ENCODE measurements around the gene SERINC2.
A peak's percentile ranks its signal among the peaks of the same experiment; 100 is the strongest.
"Not testable (repeated sequence)": the region's sequence is repeated elsewhere in the genome, so short reads cannot be mapped to it uniquely, and the experiment has no call there.

The SERINC2 gene

DNA sequence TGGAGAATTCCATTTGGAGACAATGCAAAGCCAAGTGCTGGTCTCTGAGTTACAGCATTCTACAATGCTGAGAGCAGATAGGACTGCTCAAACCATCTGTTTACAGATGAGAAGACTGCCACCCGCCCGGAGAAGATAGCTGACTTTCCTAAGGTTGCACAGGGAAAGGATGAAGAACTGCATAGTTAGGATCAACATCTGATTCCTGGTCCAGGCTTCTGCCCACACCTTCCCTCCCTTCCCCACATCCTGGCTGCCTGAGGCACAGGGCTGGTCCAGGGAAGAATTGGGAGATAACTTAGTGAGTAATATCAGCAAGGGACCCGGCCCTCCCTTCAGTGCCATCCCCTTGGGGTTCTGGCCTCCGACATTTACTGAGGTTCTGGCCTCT, 2.0 kb downstream of the SERINC2 start:
- DNase-seq (ENCODE audit: low spot score), result no peak

DNA sequence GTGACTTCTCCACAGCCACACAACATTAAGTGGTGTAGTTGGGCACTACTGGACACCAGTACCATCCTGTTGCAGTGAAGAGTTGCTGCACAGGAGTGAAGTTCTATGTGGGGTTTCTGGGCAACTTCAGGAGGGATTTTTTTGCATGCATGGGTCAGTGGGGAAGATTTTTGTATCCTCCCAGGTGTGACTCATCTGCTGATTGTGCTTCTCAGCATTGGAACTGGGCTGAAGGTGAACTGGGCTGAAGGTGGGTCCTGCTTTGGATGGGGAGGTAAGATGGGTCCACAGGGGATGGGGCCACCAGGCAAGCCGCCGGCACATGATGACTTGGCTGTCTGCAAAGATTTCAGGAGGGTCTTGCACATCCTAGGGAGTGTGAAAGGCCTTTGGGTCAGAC, 2.6 kb downstream of the SERINC2 start:
- DNase-seq (ENCODE audit: low spot score), result no peak

DNA sequence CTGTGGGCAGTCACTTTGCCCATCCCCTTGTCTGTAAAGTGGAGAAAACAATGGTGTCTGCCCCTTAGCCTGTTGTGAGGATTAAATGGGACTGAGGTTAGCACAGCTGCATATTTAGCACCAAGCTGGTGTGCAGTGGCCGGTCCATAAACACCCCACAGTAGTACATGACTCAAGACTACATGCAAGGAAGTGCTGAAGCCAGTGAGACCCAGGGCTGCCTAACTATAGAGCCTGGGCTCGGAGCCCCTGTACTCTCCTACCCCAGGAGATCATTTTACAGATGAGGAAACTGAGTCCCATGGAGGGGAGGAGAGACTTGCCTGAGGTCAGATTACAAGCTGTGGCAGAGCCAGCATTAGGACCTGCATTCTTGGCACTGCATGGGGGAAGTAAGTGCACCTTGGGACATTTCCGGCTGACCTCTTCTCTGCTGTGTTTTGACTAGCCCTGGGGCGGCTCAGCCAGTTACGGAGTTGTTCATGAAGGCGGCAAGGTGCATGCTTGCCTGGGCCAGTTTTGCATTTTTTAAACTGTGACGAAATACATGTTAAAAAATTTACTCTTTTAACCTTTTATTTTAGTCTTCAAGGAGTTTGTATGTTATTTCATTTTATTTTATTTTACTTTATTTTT, 3.2 kb downstream of the SERINC2 start:
- DNase-seq (ENCODE audit: low spot score), result no peak

DNA sequence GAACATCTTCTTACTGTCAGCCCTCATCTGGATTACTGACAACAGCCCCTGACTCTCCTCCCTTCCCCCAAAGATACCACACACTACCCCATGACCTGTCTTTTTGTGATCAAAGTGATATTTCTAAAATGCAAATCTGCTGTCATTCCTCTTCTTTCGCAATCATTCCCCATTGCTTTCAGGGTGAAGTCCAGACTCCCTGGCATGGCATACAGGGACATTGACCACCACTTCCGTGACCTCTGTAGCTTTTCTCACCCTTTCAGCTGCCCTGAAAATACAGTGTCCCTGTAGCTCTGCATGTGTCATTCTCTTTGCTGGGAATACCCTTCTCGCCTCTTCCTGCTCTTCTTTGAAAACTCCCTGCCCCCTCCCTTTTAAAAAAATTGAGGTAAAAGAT, 4.1 kb downstream of the SERINC2 start:
- DNase-seq (ENCODE audit: low spot score), result no peak

DNA sequence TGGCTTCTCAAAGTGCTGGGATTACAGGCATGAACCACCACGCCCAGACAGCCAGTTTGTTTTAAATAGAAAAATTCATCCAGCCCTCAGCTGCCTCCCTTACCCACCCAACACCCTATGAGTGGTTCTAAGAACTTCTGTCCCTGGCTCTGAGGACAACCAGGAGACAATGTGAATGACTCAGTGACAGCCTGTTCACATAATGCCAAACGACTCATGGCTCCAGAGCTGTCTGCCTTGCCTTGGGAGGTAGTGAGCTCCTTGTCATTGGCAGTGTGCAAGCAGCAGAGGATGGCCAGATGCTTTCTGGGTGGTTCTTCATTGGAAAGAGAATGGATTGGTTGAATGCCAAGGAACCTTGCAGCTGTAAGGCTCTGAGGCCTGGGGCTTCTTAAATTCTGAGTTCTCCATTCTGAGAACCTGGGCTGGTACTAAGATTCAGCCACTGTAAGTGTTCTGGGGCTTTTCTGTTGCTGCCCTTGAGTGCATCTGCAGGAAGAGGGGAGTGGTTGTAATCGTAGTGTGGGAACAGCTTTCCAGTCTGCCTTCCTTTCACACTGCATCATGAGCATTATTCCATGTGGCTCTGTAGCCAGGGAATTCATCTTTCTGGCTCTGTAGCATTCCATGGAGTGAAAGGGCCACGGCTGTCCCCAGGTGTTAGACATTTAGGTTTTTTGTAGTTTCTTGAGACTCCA, 5.8 kb downstream of the SERINC2 start:
- DNase-seq (ENCODE audit: low spot score), result no peak

DNA sequence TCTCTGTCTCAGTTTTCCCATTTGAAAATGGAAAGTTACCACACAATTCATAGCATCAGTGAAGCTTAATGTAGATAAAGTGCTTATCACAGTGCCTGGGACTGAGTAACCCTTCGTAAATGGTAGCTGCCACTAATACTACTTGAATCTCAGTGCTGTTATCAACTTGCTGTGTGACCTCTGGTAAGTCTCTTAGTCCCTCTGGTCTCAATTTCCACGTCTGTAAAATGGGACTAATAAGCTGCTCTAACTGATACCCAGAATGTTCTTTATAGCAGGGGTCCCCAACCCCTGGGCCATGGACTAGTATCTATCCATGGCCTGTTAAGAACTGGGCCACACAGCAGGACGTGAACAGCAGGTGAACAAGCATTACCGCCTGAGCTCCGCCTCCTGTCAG, 7.7 kb downstream of the SERINC2 start:
- DNase-seq (ENCODE audit: low spot score), result no peak

DNA sequence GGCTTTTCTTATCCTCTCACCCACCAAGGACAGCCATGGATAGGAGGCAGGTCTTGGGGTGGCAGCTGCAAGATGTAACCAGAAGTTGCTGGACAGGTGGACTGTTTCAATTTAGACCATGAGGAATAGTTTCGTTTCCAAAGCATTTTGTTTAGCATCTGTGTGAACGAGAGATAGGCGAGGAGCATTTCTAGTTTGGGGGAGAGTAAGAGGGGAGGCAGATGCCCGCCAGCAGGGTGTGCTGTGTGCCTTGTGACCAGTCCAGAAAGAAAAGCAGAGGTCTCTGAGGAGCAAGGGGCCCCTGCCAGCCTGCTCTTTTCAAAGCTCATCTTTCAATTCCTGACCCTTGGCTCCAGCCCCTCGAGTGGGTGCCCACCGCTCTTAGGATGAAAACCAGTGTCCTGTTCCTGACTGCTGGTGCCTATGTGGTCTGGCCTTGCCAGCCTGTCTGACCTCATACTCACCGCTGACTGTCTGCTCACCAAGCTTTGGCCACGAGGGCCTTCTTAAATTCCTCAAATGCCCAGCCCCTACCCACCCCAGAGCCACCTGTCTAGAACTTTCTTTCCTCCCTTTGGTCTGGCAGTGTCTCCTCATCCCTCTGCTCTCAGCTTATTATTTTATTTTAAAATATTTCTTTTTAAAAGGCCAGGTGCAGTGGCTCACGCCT, 8.5 kb downstream of the SERINC2 start:
- no peak for DNase-seq (ENCODE audit: low spot score)

DNA sequence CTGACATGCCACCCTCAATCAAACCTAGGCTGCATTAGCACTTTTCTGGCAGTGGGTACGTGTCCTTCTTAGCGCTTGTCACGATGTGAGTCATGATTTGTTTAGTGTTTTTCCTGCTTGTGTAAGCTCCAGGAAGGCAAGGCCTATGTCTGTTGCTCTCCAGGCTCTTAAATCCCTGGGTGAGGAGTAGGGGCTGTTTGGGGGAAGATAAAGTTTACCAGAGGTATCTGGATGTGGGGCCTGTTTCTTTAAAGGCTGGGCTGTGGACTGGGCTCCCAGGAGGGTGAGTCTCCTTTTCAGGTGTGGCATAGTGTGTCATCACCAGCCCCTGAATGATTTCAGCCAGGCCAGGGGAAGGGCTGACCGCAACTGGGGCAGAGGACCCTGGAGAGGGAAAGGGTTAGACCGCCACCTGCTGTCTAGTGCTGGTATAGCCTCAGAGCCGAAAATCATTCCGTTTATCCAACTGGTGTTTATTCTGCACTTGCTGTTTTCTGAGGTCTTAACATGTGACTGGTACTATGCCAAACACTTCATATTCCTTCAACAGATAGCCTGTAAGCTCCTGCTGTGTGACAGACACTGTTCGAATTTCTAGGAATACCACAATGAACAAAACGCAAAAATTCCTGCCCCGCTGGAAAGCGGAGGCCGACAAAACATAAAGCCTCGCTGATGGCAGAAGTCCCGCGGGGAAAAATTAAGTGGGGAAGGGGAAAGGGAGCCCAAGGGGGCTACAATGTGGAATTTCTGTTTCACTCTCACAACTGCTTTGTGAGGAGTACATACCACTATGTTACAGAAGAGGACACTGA, 9.7 kb downstream of the SERINC2 start:
- peak; percentile 76 for DNase-seq (ENCODE audit: low spot score)

DNA sequence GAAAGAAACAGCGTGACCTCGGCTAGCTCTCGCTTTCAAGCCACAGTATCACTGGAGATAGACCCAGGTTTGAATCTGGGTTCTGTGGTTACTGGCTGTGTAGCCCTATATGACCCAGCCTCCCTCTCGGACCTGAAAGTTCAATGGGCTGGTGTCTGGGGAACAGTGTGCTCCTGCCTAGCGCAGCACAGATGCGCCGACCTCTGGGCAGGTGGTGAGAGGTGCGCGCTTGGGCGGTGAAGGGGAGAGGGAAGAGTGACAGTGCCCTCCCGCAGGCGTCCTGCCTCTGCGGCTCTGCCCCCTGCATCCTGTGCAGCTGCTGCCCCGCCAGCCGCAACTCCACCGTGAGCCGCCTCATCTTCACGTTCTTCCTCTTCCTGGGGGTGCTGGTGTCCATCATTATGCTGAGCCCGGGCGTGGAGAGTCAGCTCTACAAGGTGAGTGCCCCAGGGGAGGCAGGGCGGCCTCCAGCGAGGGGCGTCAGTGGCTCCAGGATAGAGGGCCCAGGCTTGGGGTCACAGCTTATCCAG, 10.5 kb downstream of the SERINC2 start:
- no peak for DNase-seq (ENCODE audit: low spot score)

DNA sequence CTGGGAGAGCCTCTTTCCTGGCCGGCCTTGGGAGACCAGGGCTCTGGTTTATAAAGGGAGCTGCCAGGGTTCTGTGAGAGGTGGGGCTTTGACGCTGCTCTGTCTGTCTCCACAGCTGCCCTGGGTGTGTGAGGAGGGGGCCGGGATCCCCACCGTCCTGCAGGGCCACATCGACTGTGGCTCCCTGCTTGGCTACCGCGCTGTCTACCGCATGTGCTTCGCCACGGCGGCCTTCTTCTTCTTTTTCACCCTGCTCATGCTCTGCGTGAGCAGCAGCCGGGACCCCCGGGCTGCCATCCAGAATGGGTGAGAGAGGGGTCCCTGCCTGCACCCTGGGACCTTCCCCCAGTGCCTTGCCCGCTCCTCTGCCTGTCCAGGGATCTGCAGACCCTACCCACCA, 11.6 kb downstream of the SERINC2 start:
- DNase-seq (ENCODE audit: low spot score), result no peak

DNA sequence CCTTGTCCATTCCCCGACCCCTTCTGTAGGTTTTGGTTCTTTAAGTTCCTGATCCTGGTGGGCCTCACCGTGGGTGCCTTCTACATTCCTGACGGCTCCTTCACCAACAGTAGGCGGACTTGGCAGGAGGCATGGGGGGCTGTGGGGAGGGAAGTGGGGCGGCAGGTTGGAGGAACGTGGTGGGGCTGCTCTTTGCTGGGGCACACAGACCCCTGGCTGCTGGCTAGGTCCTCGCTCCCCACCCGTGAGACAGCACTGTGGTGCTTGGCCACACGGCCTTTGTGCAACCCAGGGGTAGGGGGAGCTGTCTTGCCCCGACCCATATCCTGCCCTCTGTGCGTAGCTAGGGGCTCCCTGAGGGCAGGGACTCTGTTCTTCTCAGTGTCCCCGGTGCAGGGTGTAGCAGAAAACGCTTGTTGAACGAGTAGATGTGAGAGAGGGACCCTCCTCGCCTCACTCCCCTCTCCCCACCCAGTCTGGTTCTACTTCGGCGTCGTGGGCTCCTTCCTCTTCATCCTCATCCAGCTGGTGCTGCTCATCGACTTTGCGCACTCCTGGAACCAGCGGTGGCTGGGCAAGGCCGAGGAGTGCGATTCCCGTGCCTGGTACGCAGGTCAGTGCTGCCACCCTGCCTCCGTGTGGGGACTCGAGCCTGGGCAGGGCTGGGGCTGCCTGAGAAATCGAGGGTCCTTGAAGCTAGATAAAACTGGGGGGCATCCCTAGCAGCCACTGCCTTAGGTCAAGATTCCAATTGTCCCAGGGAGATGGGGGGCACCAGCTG, 12.5 kb downstream of the SERINC2 start:
- DNase-seq (ENCODE audit: low spot score), result no peak

DNA sequence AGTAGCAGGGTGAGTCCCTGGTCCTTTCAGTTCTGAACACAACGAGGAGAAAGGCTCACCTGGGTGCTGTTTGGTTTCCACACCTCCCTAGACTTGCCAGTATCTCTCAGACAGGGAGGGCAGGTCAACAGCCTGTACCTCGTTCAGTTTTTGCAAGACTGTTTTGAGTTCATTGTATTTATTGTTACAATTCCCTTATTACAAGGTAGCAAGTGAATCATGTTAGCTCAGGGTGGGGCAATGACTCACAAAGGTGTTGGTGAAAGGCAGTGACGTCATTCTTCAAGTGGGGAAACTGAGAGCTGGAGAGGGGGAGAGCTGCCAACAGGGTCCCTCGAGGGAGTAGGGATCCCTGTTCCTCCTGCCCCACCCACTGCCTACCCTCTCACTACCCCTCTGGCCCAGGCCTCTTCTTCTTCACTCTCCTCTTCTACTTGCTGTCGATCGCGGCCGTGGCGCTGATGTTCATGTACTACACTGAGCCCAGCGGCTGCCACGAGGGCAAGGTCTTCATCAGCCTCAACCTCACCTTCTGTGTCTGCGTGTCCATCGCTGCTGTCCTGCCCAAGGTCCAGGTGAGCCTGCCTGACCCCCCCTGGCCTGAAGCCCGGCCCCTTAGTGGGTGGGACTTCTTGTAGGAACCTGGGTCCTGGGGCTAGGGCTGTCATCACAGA, 13.4 kb downstream of the SERINC2 start:
- DNase-seq (ENCODE audit: low spot score), result no peak

DNA sequence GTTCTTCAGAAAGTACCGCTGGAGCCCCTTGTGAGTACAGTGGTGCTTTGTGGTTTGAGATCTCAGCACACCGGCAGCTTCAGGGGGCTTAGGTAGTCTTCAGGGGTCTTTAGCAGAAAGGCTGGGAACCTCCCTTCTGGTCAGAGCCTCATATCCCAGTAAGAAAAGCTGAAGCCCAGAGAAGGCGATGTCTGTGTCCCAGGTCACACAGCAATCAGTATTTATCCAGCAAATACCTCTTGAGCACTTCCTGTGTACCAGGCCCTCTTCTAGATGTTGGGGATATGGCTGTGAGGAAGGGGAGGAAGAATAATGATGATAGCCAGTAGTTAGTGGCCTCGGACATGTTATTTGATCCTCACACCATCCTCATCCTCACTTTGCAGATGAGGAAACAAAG, 14.3 kb downstream of the SERINC2 start:
- DNase-seq (ENCODE audit: low spot score), result no peak

DNA sequence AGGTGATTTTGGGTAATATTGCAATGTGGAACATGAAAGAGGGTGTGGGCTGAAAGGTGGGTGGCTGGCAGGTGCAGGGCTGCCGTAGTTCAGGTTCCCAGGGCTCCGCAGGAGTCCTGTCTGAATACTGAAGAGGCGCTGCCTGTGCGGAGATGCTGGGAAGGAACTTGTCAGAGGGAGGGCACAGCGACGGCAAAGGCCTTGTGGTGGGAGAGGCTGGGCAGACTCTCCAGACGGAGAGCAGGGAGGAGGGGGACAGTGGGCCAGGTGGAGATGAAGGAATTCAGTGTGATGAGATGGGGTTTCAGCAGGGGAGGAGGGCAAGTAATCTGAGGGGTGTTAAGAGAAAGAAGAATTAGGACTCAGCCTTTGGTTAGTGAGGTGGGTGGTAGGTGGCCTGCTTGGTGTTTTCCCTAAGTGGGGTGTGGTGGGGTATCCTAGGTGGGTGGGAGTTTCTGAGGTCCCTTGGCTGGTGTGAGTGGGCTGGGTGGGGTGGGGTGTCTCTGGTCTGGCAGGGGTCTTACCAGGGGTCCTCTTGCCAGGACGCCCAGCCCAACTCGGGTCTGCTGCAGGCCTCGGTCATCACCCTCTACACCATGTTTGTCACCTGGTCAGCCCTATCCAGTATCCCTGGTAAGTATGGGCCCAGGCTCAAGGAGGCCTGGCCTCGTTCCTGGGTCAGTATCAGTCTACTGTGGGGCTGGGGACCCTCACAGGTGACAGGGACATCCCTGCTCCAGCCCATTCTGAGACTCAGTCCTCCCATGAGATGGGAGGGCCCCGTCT, 15.6 kb downstream of the SERINC2 start:
- DNase-seq (ENCODE audit: low spot score), result no peak

DNA sequence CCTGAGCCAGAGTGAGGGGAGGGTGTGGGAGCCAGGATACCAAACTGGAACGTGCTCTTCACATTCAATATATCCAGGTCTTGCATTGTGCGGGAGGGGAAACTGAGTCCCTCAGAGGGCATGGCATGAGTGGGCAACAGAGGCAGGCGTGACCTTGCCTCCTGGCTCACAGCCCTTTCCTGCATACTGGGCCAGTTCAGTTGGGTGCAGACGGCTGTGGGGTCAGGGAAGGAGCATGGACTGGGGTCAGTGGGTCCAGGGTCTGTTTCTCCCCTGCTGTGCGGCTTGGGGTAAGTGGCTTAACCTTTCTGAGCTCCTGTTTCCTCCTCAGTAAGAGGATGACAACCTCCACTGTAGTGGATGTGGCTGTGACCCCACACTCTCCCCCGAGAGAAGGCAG, 16.6 kb downstream of the SERINC2 start:
- DNase-seq (ENCODE audit: low spot score), result no peak

DNA sequence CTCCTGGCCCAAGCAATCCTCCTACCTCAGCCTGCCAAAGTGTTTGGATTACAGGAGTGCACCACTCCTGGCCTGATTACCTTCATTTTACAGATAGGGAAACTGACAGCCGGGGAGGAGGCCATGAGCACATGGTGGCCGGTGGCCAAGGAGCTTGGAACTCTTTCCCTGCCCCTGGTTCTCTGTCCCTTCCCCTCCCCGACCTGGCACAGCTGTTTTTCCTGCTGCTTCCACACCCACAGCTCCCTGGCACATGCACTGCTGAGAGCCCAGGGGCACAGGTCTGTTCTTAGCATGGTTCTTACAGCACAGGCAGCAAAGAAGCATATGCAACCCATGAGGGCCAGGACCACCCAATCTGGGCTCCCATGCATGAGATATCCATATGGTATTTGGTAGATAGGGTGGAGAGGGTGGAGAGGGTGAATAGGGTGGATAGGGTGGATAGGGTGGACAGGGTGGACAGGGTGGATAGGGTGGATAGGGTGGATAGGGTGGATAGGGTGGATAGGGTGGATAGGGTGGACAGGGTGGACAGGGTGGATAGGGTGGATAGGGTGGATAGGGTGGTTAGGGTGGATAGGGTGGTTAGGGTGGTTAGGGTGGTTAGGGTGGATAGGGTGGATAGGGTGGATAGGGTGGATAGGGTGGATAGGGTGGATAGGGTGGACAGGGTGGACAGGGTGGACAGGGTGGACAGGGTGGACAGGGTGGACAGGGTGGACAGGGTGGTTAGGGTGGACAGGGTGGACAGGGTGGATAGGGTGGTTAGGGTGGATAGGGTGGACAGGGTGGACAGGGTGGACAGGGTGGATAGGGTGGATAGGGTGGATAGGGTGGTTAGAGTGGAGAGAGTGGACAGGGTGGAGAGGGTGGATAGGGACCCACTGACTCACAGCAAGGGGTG, 18.6 kb downstream of the SERINC2 start:
- not testable (repeated sequence) for DNase-seq (ENCODE audit: low spot score)

DNA sequence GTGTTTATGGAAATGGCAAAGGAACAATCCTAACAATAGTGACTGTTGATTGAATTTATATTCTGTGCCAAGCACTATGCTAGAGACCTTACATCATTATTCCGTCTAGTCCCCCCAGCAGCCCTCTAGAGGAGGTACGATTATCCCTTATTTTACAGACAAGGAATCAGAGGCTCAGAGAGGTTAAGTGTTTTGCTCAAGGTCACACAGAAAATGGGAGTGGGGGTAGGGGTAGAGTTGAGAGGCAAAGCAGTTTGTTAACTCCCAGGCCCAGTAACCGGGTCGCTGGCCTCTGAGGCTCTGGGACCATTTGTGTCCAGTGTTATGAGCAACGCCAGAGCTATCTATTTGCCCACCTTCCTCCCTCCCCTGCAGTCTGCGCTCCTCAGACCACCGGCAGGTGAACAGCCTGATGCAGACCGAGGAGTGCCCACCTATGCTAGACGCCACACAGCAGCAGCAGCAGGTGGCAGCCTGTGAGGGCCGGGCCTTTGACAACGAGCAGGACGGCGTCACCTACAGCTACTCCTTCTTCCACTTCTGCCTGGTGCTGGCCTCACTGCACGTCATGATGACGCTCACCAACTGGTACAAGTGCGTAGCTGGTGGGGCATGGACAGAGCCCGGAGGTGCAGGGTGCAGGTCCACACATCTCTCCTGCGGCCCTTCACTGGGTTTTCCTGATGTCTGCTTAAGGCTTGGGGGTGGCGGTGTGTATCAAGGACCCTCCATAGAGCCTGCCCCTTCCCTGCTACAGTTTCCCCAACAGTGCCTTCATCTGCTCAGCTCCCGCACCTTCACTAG, 19.8 kb downstream of the SERINC2 start:
- no peak for DNase-seq (ENCODE audit: low spot score)

DNA sequence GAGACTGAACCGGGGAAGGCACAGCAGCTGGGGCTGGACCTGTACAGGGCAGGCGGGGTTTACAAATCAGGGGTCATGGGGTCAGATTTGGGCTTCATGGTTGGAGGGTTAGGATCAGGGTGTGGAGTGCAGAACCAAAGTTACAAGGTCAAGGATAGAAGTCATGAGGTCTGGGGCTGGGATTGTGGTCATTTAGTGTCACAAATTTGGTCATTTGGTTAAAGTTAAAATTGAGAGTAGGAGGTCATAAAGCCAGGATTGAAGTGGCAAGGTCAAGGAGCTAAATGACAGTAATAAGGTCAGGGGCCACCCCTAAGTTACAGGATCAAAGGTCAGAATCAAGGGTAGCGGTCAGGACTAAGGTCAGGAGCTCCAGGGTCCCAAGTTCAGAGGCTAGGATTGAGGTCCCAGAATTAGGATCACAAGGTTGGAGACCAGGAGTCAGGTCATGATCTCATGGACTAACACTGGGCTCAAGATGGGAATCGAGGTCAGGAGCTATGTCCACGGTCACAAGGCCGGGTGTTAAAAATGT, 20.4 kb downstream of the SERINC2 start:
- DNase-seq (ENCODE audit: low spot score), result no peak

All from Ammon's horn (tissue), 1 donor.